ENCODE results near the gene STAC3. TPM values are rescaled to one million over a fixed set of nuclear protein-coding genes. Genes with fewer than 3 reads are reported as not detected.

The STAC3 gene
- total and polyA plus RNA-seq, 9 donors, result 0.66 to 2.9 (median 1.8) TPM

- TF ChIP-seq CTCF (IDR thresholded peaks at IDR 0.05) (no peak), POLR2A (IDR thresholded peaks at IDR 0.05) (no peak), EP300 (IDR thresholded peaks at IDR 0.05) (no peak)
- no peaks in the 10 kb centered on the region for H3K9me3 ChIP-seq
- DNase-seq, result no peak
- no peaks in the 10 kb centered on the region for H3K27me3 ChIP-seq
- no peaks in the 10 kb centered on the region for H3K36me3 ChIP-seq
- intact Hi-C loops (cut with DNase I), result no loop called here
- H3K27ac ChIP-seq, result no peak overlapping the region
- no peak overlapping the region for H3K4me3 ChIP-seq
- H3K4me1 ChIP-seq (ENCODE audit: insufficient read depth), result peaks cover 5% of the 10 kb centered on the region
Measured at GRCh38 chr12:57273516-57273915, 22.5 kb upstream of the STAC3 start.

- intact Hi-C loops (cut with DNase I), result no loop called here
- Histone ChIP-seq H3K27ac (no peak overlapping the region), H3K4me1 (ENCODE audit: insufficient read depth) (peaks cover 5% of the 10 kb centered on the region), H3K27me3 (no peaks in the 10 kb centered on the region), H3K36me3 (no peaks in the 10 kb centered on the region), H3K4me3 (no peak overlapping the region), H3K9me3 (no peaks in the 10 kb centered on the region)
- peak in 3 of 5 donors; percentile 37 to 46 (median 44) for DNase-seq
- TF ChIP-seq POLR2A (IDR thresholded peaks at IDR 0.05), result no peak
- 27 to 37% (median 27%) methylated on average over 7 of the region's 7 CpGs for WGBS, 3 donors
Measured at GRCh38 chr12:57272337-57273151, 21.6 kb upstream of the STAC3 start.

GRCh38 chr12:57270966-57271470 lies 20.0 kb upstream of the STAC3 start:
- Histone ChIP-seq H3K9me3 (no peaks in the 10 kb centered on the region), H3K27me3 (no peaks in the 10 kb centered on the region), H3K4me1 (ENCODE audit: insufficient read depth) (peaks cover 5% of the 10 kb centered on the region), H3K36me3 (no peaks in the 10 kb centered on the region), H3K27ac (no peak overlapping the region), H3K4me3 (no peak overlapping the region)
- TF ChIP-seq CTCF (IDR thresholded peaks at IDR 0.05) (no peak), EP300 (IDR thresholded peaks at IDR 0.05) (no peak), POLR2A (IDR thresholded peaks at IDR 0.05) (no peak)
- 93 to 98% (median 96%) methylated on average over 1 of the region's 1 CpG for WGBS, 3 donors
- intact Hi-C loops (cut with DNase I), result no loop called here
- no peak for DNase-seq

GRCh38 chr12:57268264-57268663 lies 17.3 kb upstream of the STAC3 start:
- Histone ChIP-seq H3K36me3 (no peaks in the 10 kb centered on the region), H3K4me3 (no peak overlapping the region), H3K9me3 (no peaks in the 10 kb centered on the region), H3K4me1 (ENCODE audit: insufficient read depth) (peaks cover 5% of the 10 kb centered on the region), H3K27me3 (no peaks in the 10 kb centered on the region), H3K27ac (no peak overlapping the region)
- 86% methylated on average over 7 of the region's 7 CpGs for WGBS, 3 donors
- TF ChIP-seq POLR2A (IDR thresholded peaks at IDR 0.05) (no peak), EP300 (IDR thresholded peaks at IDR 0.05) (no peak), CTCF (IDR thresholded peaks at IDR 0.05) (no peak)
- intact Hi-C loops (cut with DNase I), result loop anchor here in 1 of 4 donors (5.0 kb wide), 1 partner anchor 169 kb away; no protein-coding TSS in a partner anchor
- DNase-seq, result no peak

GRCh38 chr12:57266681-57267080 lies 15.7 kb upstream of the STAC3 start:
- H3K4me1 ChIP-seq (ENCODE audit: insufficient read depth), result no peaks in the 10 kb centered on the region
- no peaks in the 10 kb centered on the region for H3K27me3 ChIP-seq
- intact Hi-C loops (cut with DNase I), result loop anchor here in 2 of 4 donors (2.0 to 5.0 kb wide), 2 partner anchors 171 to 184 kb away; no protein-coding TSS in a partner anchor
- no peak overlapping the region for H3K4me3 ChIP-seq
- no peaks in the 10 kb centered on the region for H3K36me3 ChIP-seq
- TF ChIP-seq CTCF (IDR thresholded peaks at IDR 0.05) (no peak), POLR2A (IDR thresholded peaks at IDR 0.05) (no peak), EP300 (IDR thresholded peaks at IDR 0.05) (no peak)
- no peak for DNase-seq
- H3K27ac ChIP-seq, result no peak overlapping the region
- H3K9me3 ChIP-seq, result no peaks in the 10 kb centered on the region
